OCI-LY3 (cell line): ENCODE measurements around the gene VEGFD.

ENCODE experiments used
- CTCF ChIP-seq: fragments of 200-600, 300-600 bp; sonication (generic); IDR thresholded peaks from 2 replicates; pipeline ENCODE4 v1.5.1; 2014; ENCODE audit warnings: antibody characterized with exemption, low read length, low read depth
- EZH2phosphoT487 ChIP-seq: fragments of 200-600 bp; shearing (Covaris generic); IDR thresholded peaks from 2 replicates; pipeline ENCODE4 v1.6.1; 2018; ENCODE audit warnings: antibody characterized with exemption, mixed run types, low read depth

GRCh38 chrX:15418041-15418706 lies 34.0 kb upstream of the VEGFD start:
- no peak for TF ChIP-seq CTCF
- TF ChIP-seq EZH2phosphoT487: no peak
